OCI-LY1 (cell line): ENCODE results near the gene UFC1.

ENCODE experiments used
- EZH2 ChIP-seq: fragments of 200-600 bp; sonication (generic), shearing (Covaris generic); IDR thresholded peaks from 2 replicates; pipeline ENCODE4 v1.8.0; 2017; ENCODE audit warnings: borderline replicate concordance, mixed run types, mild to moderate bottlenecking, antibody characterized with exemption, low read length, moderate library complexity, mixed read lengths
- TF ChIP-seq, protein P1 (sequence below): fragments of 200-600 bp; sonication (generic), shearing (Covaris generic); IDR thresholded peaks from 2 replicates; pipeline ENCODE4 v1.5.1; 2017; ENCODE audit warnings: mild to moderate bottlenecking, antibody characterized with exemption, low read length, moderate library complexity, mixed read lengths

DNA sequence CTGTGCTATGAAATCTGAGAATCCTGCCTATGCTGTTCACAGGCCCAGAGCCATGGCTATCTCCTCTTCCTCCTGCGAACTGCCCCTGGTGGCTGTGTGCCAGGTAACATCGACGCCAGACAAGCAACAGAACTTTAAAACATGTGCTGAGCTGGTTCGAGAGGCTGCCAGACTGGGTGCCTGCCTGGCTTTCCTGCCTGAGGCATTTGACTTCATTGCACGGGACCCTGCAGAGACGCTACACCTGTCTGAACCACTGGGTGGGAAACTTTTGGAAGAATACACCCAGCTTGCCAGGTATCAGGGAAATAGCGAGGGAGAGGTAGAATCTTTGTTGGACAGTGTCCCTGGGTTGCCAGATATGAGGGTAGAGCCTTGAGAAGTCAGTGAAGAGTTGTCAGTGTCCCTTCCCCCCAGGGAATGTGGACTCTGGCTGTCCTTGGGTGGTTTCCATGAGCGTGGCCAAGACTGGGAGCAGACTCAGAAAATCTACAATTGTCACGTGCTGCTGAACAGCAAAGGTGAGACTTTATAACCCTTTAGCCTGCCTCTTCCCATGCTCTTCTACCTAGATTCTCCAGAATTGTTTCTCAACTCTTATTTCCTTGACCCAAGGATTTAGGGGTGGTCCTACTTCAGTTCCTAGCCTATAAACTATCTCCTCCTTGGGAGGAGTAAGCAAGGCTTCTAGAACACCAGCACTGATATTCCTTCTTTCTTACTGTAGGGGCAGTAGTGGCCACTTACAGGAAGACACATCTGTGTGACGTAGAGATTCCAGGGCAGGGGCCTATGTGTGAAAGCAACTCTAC lies 34.5 kb upstream of the UFC1 start:
- TF ChIP-seq, protein P1, sequence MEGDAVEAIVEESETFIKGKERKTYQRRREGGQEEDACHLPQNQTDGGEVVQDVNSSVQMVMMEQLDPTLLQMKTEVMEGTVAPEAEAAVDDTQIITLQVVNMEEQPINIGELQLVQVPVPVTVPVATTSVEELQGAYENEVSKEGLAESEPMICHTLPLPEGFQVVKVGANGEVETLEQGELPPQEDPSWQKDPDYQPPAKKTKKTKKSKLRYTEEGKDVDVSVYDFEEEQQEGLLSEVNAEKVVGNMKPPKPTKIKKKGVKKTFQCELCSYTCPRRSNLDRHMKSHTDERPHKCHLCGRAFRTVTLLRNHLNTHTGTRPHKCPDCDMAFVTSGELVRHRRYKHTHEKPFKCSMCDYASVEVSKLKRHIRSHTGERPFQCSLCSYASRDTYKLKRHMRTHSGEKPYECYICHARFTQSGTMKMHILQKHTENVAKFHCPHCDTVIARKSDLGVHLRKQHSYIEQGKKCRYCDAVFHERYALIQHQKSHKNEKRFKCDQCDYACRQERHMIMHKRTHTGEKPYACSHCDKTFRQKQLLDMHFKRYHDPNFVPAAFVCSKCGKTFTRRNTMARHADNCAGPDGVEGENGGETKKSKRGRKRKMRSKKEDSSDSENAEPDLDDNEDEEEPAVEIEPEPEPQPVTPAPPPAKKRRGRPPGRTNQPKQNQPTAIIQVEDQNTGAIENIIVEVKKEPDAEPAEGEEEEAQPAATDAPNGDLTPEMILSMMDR, result peak; percentile 52
- no peak for TF ChIP-seq EZH2
